ENCODE results near the gene SSBP3. TPM values are rescaled to one million over a fixed set of nuclear protein-coding genes. Genes with fewer than 3 reads are reported as not detected.

The SSBP3 gene
- total RNA-seq, 2 experiments from 2014 or later: 44.4 to 49.6 TPM

DNA sequence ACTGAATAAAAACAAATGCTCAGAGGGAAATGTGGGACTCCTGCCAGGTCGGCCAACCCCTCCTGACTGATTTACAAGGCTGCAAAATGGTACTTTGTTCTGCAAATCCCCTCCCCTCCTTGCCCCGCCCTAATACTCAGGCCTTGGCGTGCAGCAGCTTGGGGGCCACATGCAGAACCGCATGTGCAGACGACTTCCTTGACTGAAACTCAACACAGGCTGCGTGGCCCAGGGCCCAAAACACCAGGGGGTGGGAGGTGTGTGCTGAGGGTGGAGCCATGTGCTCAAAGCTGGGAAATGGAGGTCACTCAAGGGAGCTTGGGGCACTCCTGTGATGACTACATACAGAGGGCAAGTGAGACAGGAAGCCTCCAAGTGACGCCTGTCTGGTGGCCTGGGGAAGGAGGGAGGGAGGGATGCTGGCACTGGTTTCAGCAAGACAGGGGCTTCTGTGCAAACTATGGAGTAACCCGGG is 119.0 kb downstream of the SSBP3 start:
- intact Hi-C loops (cut with micrococcal nuclease): loop anchor here (2.0 to 10.0 kb wide), 4 partner anchors 56 to 508 kb away; no protein-coding TSS in a partner anchor
- ChIA-PET POLR2A (no interaction called here), CTCF (interaction anchor here (0.7 kb wide), 1 partner anchor 9 kb away, joined by 4 read pairs; no protein-coding TSS in a partner anchor)
- no peaks in the 10 kb centered on the region for H3K9me3 Mint-ChIP-seq
- H3K4me3 Mint-ChIP-seq: peak overlapping the region; percentile 3
- DNase-seq: peak; percentile 87
- H3K27ac Mint-ChIP-seq: peak overlapping the region; percentile 85
- peaks cover 81% of the 10 kb centered on the region for H3K4me1 Mint-ChIP-seq (ENCODE audit: low read depth)
- no peaks in the 10 kb centered on the region for H3K27me3 Mint-ChIP-seq
- no peaks in the 10 kb centered on the region for H3K36me3 Mint-ChIP-seq

DNA sequence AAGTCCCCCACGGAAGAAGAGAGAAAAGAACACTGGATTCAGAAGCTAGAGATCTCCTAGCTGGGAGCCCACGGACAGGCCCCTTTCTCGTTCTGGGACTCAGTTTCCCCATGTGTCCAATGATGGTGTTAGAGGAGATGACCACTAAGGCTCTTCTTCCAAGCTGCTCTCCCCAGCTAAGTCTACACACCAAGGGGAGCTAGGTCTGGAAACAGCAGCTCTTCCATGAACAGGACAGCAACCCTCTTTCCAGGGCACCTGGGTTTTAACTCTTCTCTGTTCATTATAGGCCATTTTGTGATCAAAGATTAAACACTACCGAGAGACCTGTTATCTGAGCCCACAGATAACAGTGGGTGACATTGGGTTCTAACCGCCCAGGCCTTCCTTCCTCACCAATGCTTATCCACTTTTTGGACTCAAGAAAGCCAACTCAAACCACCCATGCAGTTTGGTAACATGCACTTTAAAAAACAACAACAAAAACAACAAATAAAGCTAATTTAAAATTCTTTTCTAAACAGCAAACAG is 120.3 kb downstream of the SSBP3 start:
- Mint-ChIP-seq H3K9me3 (no peaks in the 10 kb centered on the region), H3K4me1 (ENCODE audit: low read depth) (peaks cover 73% of the 10 kb centered on the region), H3K27ac (peak overlapping the region; percentile 81), H3K27me3 (no peaks in the 10 kb centered on the region), H3K36me3 (no peaks in the 10 kb centered on the region), H3K4me3 (peak overlapping the region; percentile 50)
- ChIA-PET POLR2A (interaction anchor here (1.4 kb wide), 1 partner anchor 120 kb away, joined by 3 read pairs; the partner anchor contains the start of gene SSBP3), CTCF (interaction anchor here (1.0 to 1.5 kb wide), 3 partner anchors 17 to 204 kb away, joined by 3 to 4 read pairs (median 3); no protein-coding TSS in a partner anchor)
- intact Hi-C loops (cut with micrococcal nuclease): loop anchor here (2.0 to 10.0 kb wide), 5 partner anchors 55 to 509 kb away; partner anchors contain the start of gene SSBP3
- DNase-seq: no peak

DNA sequence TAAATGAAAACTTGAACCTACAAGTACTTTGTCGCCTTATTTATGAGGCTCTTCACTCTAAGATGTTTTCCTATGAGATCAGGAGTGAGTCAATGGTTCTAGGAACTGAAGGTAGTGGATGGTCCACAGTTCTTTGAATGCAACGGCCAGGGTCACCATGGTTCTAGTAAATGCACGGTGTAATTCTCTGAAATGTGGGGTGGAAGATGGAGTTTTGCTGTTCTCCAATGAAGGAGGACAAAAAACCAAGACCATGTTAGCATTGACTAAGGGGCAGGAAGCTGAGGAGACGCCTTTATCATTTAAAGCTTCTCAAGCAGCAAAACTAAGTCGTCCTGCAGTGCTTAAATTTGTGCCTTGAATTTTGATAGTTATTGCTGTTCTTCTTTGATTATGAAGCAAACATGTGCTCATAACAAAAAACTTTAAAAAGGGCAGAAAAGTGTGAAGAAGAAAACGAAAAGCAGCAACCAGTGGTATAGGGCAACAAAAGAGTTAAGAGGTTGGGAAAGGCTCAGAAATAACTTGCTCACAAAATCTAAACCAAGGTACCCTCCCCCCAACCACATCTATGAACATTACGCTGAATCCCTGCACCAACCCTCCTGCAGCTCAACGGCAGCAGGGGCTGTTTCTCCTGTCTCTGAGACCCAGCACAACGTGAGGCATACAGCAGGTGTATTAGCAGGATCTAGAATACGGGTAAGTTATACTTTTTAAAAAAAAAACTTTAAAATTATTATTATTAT is 121.2 kb downstream of the SSBP3 start:
- Mint-ChIP-seq H3K27me3 (no peaks in the 10 kb centered on the region), H3K4me3 (peak overlapping the region; percentile 50), H3K27ac (peak overlapping the region; percentile 81), H3K9me3 (no peaks in the 10 kb centered on the region), H3K4me1 (ENCODE audit: low read depth) (peaks cover 71% of the 10 kb centered on the region), H3K36me3 (peaks cover 2% of the 10 kb centered on the region)
- intact Hi-C loops (cut with micrococcal nuclease): loop anchor here (2.0 to 10.0 kb wide), 4 partner anchors 72 to 510 kb away; partner anchors contain the start of gene SSBP3
- DNase-seq: peak; percentile 42
- ChIA-PET CTCF (interaction anchor here (0.7 to 1.5 kb wide), 4 partner anchors 16 to 212 kb away, joined by 3 to 4 read pairs (median 3); no protein-coding TSS in a partner anchor), POLR2A (interaction anchor here (1.4 kb wide), 1 partner anchor 121 kb away, joined by 3 read pairs; the partner anchor contains the start of gene SSBP3)

DNA sequence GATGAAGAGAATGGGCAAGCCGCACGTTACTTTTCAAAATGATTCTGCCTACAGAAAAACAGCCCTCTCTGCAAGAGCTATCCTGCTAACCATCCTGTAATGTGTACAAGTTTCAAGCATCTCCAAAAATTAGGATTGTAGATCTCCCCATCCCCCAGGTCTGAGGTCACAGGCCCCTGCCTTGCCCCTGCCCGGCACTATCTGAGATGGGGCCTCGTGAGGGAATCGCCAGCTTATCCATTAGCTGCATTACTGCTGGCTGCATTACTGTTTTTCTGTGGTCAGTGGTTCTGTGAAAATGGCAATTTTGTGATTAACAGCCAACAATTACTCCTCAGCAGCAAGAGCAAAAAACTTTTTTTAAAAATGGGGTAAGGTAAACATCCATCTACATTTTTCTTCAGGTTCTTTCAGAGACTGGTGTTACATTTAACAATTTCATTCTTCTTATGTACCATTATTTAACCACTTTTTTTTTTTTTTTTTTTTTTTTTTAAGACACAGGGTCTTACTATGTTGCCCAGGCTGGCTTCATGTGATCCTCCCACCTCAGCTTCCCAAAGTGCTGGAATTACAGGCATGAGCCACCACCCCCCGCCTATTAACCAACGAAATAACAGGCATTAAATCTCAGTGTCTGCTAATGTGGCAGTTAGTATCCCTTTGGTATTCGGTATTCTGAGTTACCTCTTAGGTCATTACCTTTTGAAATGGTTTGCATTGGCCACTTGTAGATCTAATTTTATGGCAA is 122.4 kb downstream of the SSBP3 start:
- H3K4me3 Mint-ChIP-seq: no peak overlapping the region
- intact Hi-C loops (cut with micrococcal nuclease): loop anchor here (2.0 to 10.0 kb wide), 3 partner anchors 123 to 511 kb away; partner anchors contain the start of gene SSBP3
- peaks cover 63% of the 10 kb centered on the region for H3K4me1 Mint-ChIP-seq (ENCODE audit: low read depth)
- peak overlapping the region; percentile 63 for H3K27ac Mint-ChIP-seq
- CTCF ChIA-PET: interaction anchor here (0.6 kb wide), 1 partner anchor 12 kb away, joined by 3 read pairs; no protein-coding TSS in a partner anchor
- no peaks in the 10 kb centered on the region for H3K9me3 Mint-ChIP-seq
- peaks cover 3% of the 10 kb centered on the region for H3K36me3 Mint-ChIP-seq
- DNase-seq: no peak
- POLR2A ChIA-PET: no interaction called here
- H3K27me3 Mint-ChIP-seq: no peaks in the 10 kb centered on the region

DNA sequence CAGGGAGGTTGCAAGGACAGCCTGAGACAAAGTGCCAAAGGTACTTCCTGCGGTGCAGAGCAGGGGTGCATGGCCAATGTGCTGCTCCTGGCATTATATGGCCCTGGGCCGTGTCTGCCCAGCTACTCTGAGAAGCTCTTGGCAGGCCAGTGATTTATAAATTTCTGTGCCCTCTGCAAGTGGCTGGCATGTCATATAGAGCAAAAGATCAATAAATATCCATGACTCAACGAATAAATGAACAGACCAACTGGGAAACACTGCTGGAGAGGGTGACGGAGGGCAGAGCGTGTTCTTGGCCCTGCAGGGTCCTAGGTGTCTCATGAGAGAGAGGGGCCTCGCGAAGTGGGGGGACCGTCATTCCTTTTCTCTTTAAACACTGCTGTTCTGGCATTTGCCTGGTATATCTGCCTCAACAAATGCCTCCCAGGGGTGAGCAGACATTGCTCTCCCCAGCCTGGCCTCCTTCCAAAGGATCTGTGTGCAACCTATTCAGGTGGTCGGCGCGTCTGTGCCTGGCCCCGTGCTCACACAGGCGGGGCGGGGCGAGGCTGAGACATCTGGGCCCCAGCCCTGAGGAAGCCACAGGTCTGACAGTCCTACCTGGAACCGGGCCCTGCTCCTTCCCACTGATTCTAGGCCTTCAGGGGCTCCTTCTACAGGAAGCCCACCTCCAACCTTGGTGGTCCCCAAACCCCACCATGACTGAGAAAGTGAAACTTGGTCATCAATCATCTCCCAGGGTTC is 123.9 kb downstream of the SSBP3 start:
- H3K9me3 Mint-ChIP-seq: no peaks in the 10 kb centered on the region
- peaks cover 62% of the 10 kb centered on the region for H3K4me1 Mint-ChIP-seq (ENCODE audit: low read depth)
- no peaks in the 10 kb centered on the region for H3K27me3 Mint-ChIP-seq
- ChIA-PET CTCF (interaction anchor here (0.7 kb wide), 1 partner anchor 100 kb away, joined by 5 read pairs; no protein-coding TSS in a partner anchor), POLR2A (no interaction called here)
- intact Hi-C loops (cut with micrococcal nuclease): loop anchor here (10.0 kb wide), 2 partner anchors 203 to 513 kb away; no protein-coding TSS in a partner anchor
- DNase-seq: no peak
- no peak overlapping the region for H3K4me3 Mint-ChIP-seq
- H3K36me3 Mint-ChIP-seq: peaks cover 3% of the 10 kb centered on the region
- H3K27ac Mint-ChIP-seq: no peak overlapping the region

DNA sequence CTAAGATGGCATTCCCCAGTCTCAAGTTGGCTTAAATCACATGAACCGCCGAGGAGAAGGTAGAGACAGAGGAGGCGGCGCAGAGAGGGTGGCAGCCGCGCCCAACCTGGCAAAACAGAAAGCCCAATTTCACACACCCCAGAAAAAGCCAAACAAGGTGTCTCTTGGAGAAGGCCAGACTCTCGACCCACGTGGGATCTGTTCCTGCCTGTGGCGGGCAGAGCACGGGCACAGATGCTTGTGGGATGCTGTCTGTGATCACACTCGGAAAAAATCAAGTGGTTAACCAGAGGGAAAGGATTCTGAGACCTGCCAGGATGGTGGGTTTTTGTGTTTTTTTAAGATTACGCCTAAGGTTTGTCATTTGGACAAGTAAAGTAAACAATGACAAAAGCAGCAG is 125.5 kb downstream of the SSBP3 start:
- intact Hi-C loops (cut with micrococcal nuclease): loop anchor here (10.0 kb wide), 2 partner anchors 204 to 514 kb away; no protein-coding TSS in a partner anchor

DNA sequence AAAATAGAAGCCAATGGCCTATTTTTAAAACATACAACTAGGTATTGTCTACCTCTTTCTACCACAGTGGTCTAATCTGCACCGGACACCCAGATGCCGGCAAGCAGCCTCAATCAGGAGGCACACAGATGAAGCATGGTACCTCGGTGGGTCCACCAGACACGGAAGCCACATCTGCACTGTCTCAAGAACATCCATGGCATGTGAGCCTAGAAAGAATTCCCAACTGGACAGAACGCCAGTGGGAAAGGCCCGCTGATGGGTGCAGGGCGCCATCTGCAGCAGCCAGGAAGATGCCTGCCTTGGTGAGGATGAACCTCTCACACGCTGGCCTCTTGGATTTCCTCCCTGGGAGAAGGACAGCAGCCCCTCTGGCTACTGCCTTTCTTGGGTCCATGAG is 126.7 kb downstream of the SSBP3 start:
- Mint-ChIP-seq H3K36me3 (peaks cover 7% of the 10 kb centered on the region), H3K4me3 (no peak overlapping the region), H3K4me1 (ENCODE audit: low read depth) (peaks cover 42% of the 10 kb centered on the region), H3K9me3 (no peaks in the 10 kb centered on the region), H3K27me3 (no peaks in the 10 kb centered on the region), H3K27ac (no peak overlapping the region)
- no peak for DNase-seq
- POLR2A ChIA-PET: no interaction called here
- CTCF ChIA-PET: interaction anchor here (1.1 kb wide), 1 partner anchor 33 kb away, joined by 3 read pairs; no protein-coding TSS in a partner anchor
- intact Hi-C loops (cut with micrococcal nuclease): no loop called here

More for the DNA sequence above, 125.5 kb downstream of the SSBP3 start:
- no peaks in the 10 kb centered on the region for H3K9me3 Mint-ChIP-seq
- H3K27me3 Mint-ChIP-seq: no peaks in the 10 kb centered on the region
- no peak for DNase-seq
- H3K27ac Mint-ChIP-seq: no peak overlapping the region
- H3K4me3 Mint-ChIP-seq: no peak overlapping the region
- ChIA-PET CTCF (interaction anchor here (1.3 kb wide), 1 partner anchor 209 kb away, joined by 3 read pairs; no protein-coding TSS in a partner anchor), POLR2A (no interaction called here)
- H3K4me1 Mint-ChIP-seq (ENCODE audit: low read depth): peaks cover 54% of the 10 kb centered on the region
- peaks cover 7% of the 10 kb centered on the region for H3K36me3 Mint-ChIP-seq

DNA sequence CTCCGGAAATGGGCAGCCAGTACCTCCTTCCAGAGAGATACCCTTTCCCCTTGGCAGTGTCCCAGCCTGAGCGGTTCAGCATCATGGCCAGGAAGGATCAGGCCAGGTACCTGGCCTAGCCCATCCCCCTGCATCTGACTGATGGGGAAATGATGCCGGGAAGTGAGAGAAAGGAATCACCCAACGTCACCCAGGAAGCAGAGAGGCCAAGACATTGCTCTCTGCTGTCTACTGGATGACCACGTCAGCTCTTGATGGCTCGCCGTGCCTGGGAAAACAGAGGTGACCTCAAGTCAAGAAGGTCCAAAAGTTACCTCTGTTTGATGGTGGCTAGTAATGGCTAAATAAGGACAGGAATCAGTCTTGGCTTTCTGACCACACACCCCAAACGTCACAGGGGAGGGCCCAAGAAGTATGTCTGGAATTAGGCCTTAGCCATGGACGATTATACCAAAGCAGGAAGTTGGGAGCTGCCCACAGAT is 127.2 kb downstream of the SSBP3 start:
- Mint-ChIP-seq H3K9me3 (no peaks in the 10 kb centered on the region), H3K4me1 (ENCODE audit: low read depth) (peaks cover 39% of the 10 kb centered on the region), H3K27ac (no peak overlapping the region), H3K4me3 (no peak overlapping the region), H3K36me3 (peaks cover 7% of the 10 kb centered on the region), H3K27me3 (no peaks in the 10 kb centered on the region)
- POLR2A ChIA-PET: no interaction called here
- no peak for DNase-seq
- intact Hi-C loops (cut with micrococcal nuclease): no loop called here
- CTCF ChIA-PET: interaction anchor here (1.1 kb wide), 1 partner anchor 32 kb away, joined by 3 read pairs; no protein-coding TSS in a partner anchor

DNA sequence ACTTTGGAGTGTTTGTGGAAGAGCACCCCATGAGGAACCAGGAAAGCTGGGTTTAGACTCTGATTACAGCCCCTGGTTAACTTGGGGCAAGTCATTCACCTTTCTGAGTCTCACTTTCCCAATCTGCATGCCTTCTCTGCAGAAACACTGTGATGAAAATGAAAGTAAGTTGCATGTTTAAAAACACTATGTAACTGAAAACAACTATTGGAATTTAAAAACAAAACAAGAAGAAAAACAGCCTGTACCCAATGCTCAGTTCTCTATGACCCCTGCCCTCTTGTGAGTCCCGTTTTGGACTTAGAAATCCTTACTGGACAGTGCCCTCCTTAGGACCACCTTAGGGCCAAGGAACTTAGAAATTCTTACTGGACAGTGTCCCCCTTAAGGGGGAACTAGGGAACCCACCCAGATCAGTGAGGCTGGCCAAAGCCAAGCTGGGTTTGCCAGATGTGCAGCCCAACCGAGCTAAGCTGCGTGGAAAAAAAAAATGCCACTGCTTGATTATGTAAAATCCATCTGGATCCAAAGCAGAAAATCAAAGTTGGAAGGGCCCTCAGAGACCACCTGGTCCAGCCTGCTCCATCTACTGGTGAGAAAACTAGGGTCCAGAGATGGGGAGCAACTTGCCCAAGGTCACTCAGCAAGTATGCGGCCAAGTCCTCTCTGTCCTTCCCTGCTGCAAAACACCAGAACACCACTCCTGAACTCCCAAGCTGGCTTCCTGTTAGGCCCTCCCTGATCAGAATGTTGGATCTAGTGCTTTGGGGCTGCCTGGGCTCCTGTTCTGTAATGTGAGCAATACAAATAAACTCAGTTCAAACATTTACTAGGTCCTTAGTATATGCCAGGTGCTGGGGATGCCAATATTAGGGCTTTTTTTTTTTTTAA is 128.5 kb downstream of the SSBP3 start:
- POLR2A ChIA-PET: no interaction called here
- H3K27ac Mint-ChIP-seq: peak overlapping the region; percentile 70
- peaks cover 7% of the 10 kb centered on the region for H3K36me3 Mint-ChIP-seq
- peaks cover 28% of the 10 kb centered on the region for H3K4me1 Mint-ChIP-seq (ENCODE audit: low read depth)
- CTCF ChIA-PET: interaction anchor here (0.7 kb wide), 1 partner anchor 10 kb away, joined by 4 read pairs; no protein-coding TSS in a partner anchor
- no peak overlapping the region for H3K4me3 Mint-ChIP-seq
- no peaks in the 10 kb centered on the region for H3K27me3 Mint-ChIP-seq
- DNase-seq: no peak
- H3K9me3 Mint-ChIP-seq: no peaks in the 10 kb centered on the region
- intact Hi-C loops (cut with micrococcal nuclease): no loop called here

DNA sequence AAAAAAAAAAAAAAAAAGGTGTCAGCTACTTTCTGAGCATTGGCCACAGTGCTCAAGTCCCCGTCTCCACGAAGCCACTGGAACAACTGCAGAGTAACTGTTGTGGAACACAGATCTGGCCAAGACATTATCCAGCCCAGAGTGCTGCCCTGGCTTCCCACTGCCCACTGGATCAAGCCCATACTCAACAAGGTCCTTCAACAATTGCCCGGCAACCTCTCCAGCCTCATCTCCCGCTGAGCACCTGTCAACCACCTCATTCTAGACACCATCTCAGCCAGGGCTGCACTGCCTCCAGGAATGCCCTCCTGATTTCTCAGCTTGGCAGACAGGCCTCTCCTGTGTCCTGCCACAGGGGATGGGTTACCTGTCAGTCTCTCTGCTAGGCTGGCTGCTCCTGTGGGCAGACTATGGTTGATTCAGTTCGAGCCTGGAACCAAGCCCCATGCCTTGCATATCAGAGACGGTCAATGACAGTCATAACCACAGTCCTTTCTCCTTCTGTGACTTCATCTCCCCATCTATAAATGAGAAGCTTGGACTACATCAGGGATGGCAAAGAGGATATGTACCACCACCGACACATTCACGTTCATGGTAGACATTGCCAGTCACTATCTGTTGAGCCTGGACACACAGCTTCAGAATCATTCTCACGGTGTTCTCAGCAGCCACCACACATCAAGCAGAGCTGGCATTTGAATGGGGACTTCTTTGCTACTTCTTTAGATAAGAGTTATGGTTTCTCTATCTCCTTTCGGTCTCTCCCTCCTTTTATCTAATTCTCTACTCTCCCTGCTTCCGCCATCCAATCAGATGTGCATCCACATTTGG is 129.4 kb downstream of the SSBP3 start:
- Mint-ChIP-seq H3K27ac (peak overlapping the region; percentile 70), H3K36me3 (peaks cover 7% of the 10 kb centered on the region), H3K4me1 (ENCODE audit: low read depth) (peaks cover 27% of the 10 kb centered on the region), H3K27me3 (no peaks in the 10 kb centered on the region), H3K4me3 (no peak overlapping the region), H3K9me3 (no peaks in the 10 kb centered on the region)
- intact Hi-C loops (cut with micrococcal nuclease): no loop called here
- DNase-seq: no peak
- ChIA-PET POLR2A (no interaction called here), CTCF (no interaction called here)
